ENCODE measurements around the gene TRIM67.

DNA sequence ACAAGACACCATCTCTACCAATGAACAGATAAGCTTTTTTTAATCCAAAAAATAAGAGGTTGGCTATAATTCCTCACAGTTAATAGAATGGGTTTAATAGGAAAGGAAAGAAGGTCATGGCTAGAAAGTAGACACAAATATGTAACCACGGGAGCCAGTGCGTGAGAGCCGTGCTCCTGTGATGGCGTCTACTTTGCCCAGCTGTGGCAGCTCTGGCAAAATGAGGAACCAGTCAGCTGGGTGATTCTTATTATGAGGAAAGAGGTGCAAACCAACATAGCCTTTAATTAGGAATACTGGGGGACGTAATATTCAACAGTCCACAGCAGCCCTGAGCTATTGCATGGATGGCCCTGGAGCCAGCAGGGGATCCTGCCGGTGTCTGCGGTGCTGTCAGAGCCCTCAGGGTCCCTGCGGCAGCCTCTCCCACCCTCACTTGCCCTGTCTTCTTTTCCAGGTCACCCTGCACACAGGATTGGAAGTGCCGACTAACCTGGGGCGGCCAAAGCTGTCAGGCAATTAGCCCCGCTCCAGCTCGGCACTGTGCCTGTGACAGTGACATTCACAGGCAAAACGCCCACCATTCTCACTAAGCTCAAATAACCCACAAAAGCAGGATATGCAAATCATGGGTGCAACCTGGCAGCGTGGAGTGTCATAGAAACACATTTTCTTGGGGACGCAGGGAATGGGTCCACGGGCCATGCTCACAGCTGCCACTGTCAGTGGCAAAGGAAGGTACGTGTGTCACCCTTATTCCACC, 53.2 kb downstream of the TRIM67 start:
- TF ChIP-seq, protein P1, sequence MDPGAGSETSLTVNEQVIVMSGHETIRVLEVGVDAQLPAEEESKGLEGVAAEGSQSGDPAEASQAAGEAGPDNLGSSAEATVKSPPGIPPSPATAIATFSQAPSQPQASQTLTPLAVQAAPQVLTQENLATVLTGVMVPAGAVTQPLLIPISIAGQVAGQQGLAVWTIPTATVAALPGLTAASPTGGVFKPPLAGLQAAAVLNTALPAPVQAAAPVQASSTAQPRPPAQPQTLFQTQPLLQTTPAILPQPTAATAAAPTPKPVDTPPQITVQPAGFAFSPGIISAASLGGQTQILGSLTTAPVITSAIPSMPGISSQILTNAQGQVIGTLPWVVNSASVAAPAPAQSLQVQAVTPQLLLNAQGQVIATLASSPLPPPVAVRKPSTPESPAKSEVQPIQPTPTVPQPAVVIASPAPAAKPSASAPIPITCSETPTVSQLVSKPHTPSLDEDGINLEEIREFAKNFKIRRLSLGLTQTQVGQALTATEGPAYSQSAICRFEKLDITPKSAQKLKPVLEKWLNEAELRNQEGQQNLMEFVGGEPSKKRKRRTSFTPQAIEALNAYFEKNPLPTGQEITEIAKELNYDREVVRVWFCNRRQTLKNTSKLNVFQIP (CRISPR knock-in tag; IDR thresholded peaks at IDR 0.05; ENCODE audit: borderline replicate concordance, low read depth): no peak
- TF ChIP-seq RARB (CRISPR knock-in tag; IDR thresholded peaks at IDR 0.05) (no peak), ZC3H10 (CRISPR knock-in tag; IDR thresholded peaks at IDR 0.05) (no peak)

All from SK-N-SH treated with all-trans-retinoic acid at 6 μM for 48 hours (cell line).